Measurements from ENCODE around the gene ZEB2. TPM values are rescaled to one million over a fixed set of nuclear protein-coding genes. Genes with fewer than 3 reads are reported as not detected.

ZEB2 gene
- total RNA-seq, 6 donors from 2014 or later: 104 to 237 (median 148) TPM

DNA sequence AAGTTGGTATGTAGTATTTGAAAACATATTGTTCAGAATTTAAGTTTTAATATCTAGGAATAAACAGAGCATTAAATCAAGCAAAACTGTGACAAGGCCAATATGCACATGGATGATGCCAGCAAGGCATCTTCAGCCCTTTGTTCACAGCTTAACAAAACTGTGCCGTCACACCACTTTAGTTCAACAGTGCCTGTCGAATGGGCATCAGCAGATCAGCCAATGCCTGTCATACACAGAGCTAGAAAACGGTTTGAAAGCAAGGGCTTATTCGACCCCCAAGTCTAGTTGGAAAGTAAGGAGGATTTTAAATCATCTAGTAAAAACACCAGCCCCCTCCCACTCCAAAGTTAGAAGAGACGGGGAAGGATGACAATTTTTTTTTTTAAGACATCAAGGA lies 16.7 kb downstream of the ZEB2 start:
- TF ChIP-seq POLR2A (IDR thresholded peaks at IDR 0.05) (no peak), EP300 (IDR thresholded peaks at IDR 0.05) (no peak), POLR2AphosphoS5 (IDR thresholded peaks at IDR 0.05) (no peak)
- TF ChIP-seq, protein P1, sequence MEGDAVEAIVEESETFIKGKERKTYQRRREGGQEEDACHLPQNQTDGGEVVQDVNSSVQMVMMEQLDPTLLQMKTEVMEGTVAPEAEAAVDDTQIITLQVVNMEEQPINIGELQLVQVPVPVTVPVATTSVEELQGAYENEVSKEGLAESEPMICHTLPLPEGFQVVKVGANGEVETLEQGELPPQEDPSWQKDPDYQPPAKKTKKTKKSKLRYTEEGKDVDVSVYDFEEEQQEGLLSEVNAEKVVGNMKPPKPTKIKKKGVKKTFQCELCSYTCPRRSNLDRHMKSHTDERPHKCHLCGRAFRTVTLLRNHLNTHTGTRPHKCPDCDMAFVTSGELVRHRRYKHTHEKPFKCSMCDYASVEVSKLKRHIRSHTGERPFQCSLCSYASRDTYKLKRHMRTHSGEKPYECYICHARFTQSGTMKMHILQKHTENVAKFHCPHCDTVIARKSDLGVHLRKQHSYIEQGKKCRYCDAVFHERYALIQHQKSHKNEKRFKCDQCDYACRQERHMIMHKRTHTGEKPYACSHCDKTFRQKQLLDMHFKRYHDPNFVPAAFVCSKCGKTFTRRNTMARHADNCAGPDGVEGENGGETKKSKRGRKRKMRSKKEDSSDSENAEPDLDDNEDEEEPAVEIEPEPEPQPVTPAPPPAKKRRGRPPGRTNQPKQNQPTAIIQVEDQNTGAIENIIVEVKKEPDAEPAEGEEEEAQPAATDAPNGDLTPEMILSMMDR (IDR thresholded peaks at IDR 0.05): no peak
- DNase-seq: no peak
- Histone ChIP-seq H3K36me3 (peaks cover 0 to 3% (median 0%) of the 10 kb centered on the region in 4 donors), H3K27me3 (no peaks in the 10 kb centered on the region), H3K27ac (peak overlapping the region in 2 of 4 donors; percentile 98 to 99), H3K4me1 (peaks cover 36 to 51% (median 45%) of the 10 kb centered on the region in 4 donors), H3K9me3 (no peaks in the 10 kb centered on the region), H3K4me3 (no peak overlapping the region)
- WGBS, 2 donors: 34 to 54% methylated on average over 5 of the region's 5 CpGs
- no peak for ATAC-seq (ENCODE audit: low FRiP score in 2 of 2)

DNA sequence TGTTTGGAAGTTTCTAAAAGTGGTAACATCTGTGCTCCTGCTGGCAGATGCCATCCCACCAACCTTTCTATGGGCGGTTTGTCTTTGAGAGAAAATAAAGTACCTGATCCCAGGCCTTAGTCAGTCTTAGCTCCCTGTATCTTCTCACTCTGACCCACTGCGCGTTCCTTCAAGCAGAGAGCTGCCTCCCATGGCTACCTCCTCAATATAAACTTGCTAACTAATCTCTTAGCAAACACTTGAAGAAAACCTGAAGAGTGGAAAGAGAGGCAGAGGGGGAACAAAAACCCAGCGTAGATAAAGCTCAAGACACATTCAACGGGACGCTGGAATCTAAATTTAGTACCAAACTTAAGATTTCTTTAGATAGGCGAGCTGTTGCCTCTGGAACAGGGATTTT lies 17.6 kb downstream of the ZEB2 start:
- Histone ChIP-seq H3K4me3 (no peak overlapping the region), H3K36me3 (peaks cover 0 to 3% (median 0%) of the 10 kb centered on the region in 4 donors), H3K9me3 (no peaks in the 10 kb centered on the region), H3K27me3 (no peaks in the 10 kb centered on the region), H3K4me1 (peaks cover 29 to 48% (median 40%) of the 10 kb centered on the region in 4 donors), H3K27ac (peak overlapping the region in 3 of 4 donors; percentile 2 to 99 (median 98))
- no peak for TF ChIP-seq POLR2A (IDR thresholded peaks at IDR 0.05)
- TF ChIP-seq, protein P1 (IDR thresholded peaks at IDR 0.05): no peak
- TF ChIP-seq POLR2AphosphoS5 (IDR thresholded peaks at IDR 0.05): no peak
- TF ChIP-seq EP300 (IDR thresholded peaks at IDR 0.05): no peak
- 49 to 59% methylated on average over 7 of the region's 7 CpGs for WGBS, 2 donors
- DNase-seq (no peak), ATAC-seq (ENCODE audit: low FRiP score in 2 of 2) (no peak)

GRCh38 chr2:144501627-144502026 lies 18.3 kb downstream of the ZEB2 start:
- Histone ChIP-seq H3K9me3 (no peaks in the 10 kb centered on the region), H3K27ac (peak overlapping the region in 3 of 4 donors; percentile 2 to 99 (median 98)), H3K4me3 (no peak overlapping the region), H3K36me3 (peaks cover 0 to 3% (median 0%) of the 10 kb centered on the region in 4 donors), H3K27me3 (no peaks in the 10 kb centered on the region), H3K4me1 (peaks cover 34 to 51% (median 42%) of the 10 kb centered on the region in 4 donors)
- 79 to 88% methylated on average over 1 of the region's 1 CpG for WGBS, 2 donors
- no peak for DNase-seq
- no peak for ATAC-seq (ENCODE audit: low FRiP score in 2 of 2)
- TF ChIP-seq POLR2AphosphoS5 (IDR thresholded peaks at IDR 0.05): no peak
- no peak for TF ChIP-seq POLR2A (IDR thresholded peaks at IDR 0.05)
- TF ChIP-seq EP300 (IDR thresholded peaks at IDR 0.05): no peak
- TF ChIP-seq, protein P1 (IDR thresholded peaks at IDR 0.05): no peak

- no peaks in the 10 kb centered on the region for H3K27me3 ChIP-seq
- no peak for TF ChIP-seq POLR2AphosphoS5 (IDR thresholded peaks at IDR 0.05)
- TF ChIP-seq POLR2A (IDR thresholded peaks at IDR 0.05): no peak
- TF ChIP-seq EP300 (IDR thresholded peaks at IDR 0.05): no peak
- TF ChIP-seq, protein P1 (IDR thresholded peaks at IDR 0.05): no peak
- 78 to 82% methylated on average over 3 of the region's 3 CpGs for WGBS, 2 donors
- no peaks in the 10 kb centered on the region for H3K9me3 ChIP-seq
- H3K27ac ChIP-seq: peak overlapping the region in 2 of 4 donors; percentile 98 to 99
- ATAC-seq (ENCODE audit: low FRiP score in 2 of 2) (peak in 1 of 2 donors; percentile 49), DNase-seq (no peak)
- H3K4me1 ChIP-seq: peaks cover 34 to 51% (median 40%) of the 10 kb centered on the region in 4 donors
- H3K4me3 ChIP-seq: no peak overlapping the region
- H3K36me3 ChIP-seq: peaks cover 0 to 3% (median 0%) of the 10 kb centered on the region in 4 donors
These were observed 18.8 kb downstream of the ZEB2 start for GRCh38 chr2:144501118-144501517.

GRCh38 chr2:144500563-144500962 lies 19.4 kb downstream of the ZEB2 start:
- ATAC-seq (ENCODE audit: low FRiP score in 2 of 2): no peak
- no peak overlapping the region for H3K4me3 ChIP-seq
- peaks cover 37 to 51% (median 41%) of the 10 kb centered on the region in 4 donors for H3K4me1 ChIP-seq
- H3K27me3 ChIP-seq: no peaks in the 10 kb centered on the region
- peaks cover 0 to 3% (median 0%) of the 10 kb centered on the region in 4 donors for H3K36me3 ChIP-seq
- no peak for TF ChIP-seq POLR2AphosphoS5 (IDR thresholded peaks at IDR 0.05)
- no peak for TF ChIP-seq POLR2A (IDR thresholded peaks at IDR 0.05)
- TF ChIP-seq, protein P1 (IDR thresholded peaks at IDR 0.05): no peak
- no peak for TF ChIP-seq EP300 (IDR thresholded peaks at IDR 0.05)
- no peaks in the 10 kb centered on the region for H3K9me3 ChIP-seq
- DNase-seq: no peak
- 76 to 98% methylated on average over 2 of the region's 2 CpGs for WGBS, 2 donors
- peak overlapping the region in 2 of 4 donors; percentile 98 to 99 for H3K27ac ChIP-seq
